ENCODE results near the gene RAPGEF5.

GRCh38 chr7:22316914-22317313 lies 40.0 kb downstream of the RAPGEF5 start:
- TF ChIP-seq CTCF (IDR thresholded peaks at IDR 0.05) (no peak), POLR2A (IDR thresholded peaks at IDR 0.05) (no peak)

Data from stomach (tissue), 4 donors.